GM12801 (cell line): ENCODE measurements around the gene TTYH1.

ENCODE experiments used
- CTCF ChIP-seq: IDR thresholded peaks from one replicate; pipeline ENCODE4 v1.5.1; 2011; ENCODE audit warnings: control low read depth; ENCODE audit not compliant: insufficient read length; ENCODE audit errors: extremely low read depth

Gene TTYH1

GRCh38 chr19:54429545-54430227 lies 14.4 kb downstream of the TTYH1 start:
- TF ChIP-seq CTCF, result no peak

- no peak for TF ChIP-seq CTCF
Measured at GRCh38 chr19:54430306-54431254, 15.3 kb downstream of the TTYH1 start.

- TF ChIP-seq CTCF, result no peak
Measured at GRCh38 chr19:54431255-54431838, 16.1 kb downstream of the TTYH1 start.

- no peak for TF ChIP-seq CTCF
Measured at GRCh38 chr19:54432144-54432738, 17.0 kb downstream of the TTYH1 start.

- no peak for TF ChIP-seq CTCF
Measured at GRCh38 chr19:54433697-54434096, 18.4 kb downstream of the TTYH1 start.

- TF ChIP-seq CTCF, result no peak
Measured at GRCh38 chr19:54434112-54434872, 19.0 kb downstream of the TTYH1 start.
